Measurements from ENCODE around the gene MAPKBP1.

MAPKBP1 gene

DNA sequence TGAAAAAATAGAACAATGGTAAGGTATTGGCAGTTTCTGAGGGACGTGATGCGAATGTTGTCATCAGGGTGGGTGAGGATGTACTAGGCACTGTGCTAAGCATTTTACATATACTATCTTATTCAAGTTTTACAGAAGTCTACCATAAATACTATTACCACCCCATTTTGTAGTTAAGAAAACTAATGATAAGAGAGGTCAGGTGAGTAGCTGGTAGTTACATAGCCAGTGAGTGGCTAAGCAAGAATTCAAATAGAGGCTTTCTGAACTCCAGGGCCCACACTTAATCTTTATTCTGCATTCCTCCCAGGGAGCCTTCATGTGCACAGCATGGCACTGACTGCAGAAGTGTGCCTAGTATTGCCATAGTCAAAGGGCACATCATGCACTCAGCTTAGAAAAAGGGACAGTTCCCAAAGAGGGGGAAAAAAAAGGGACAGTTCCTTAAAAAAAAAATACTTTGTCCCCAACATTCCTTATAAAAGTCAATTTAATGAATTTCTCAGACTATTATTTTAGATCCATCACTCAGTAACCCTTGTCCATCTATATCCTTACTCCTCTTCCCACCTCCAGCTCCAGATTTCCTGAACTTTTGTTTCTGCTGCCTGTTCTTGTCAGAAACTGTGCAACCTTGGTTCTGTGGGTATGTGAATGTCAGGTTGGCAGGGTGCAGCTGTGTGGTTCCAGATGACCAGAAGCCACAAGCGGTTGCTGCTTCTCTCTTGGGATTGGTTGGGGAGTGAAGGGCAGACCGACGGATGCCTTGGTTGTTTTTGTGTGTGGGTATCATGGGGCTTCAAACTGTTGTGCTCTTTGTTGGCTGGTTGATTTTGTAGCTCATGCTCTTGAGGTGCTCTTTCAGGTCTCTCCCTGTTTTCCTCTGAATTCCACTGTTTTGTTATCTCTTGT lies 8.3 kb downstream of the MAPKBP1 start:
- no peak for DNase-seq

DNA sequence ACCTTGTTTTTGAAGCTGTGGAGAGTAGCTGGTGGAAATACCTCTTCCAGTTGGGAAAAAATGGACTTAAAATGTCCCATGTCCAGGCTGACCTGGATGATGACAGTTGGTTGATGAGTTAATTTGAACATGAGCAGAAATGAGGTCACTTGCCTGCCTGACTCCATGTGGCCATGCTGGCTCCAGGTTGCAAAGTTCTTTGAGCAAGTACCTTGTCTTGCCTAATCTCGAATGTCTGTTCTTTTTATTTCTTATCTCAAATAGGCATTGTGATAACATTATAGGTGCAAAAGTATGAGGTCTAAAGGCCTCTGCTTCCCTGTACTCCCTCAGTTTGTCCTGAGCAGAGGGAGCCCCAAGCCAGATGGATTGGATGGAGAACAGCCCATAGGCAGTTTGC lies 9.0 kb downstream of the MAPKBP1 start:
- DNase-seq: no peak

DNA sequence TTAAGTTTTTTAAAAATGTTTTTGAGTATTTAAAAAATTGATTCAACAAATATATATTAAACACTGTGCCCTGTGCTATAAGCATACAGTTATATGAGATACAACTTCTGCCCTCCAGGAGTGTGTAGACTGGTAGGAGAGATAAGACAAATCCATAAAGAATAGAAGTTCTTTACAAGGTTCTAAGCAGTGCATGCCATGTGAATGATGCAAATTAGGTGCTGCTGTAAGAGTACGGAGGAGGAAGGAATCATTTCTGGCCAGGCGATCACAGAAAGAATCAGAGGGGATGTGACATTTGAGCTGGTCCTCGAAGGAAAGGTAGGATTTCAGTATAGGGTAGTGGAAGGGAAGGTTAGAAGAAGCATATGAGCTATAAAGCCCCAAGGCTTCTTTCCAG lies 14.0 kb downstream of the MAPKBP1 start:
- no peak for DNase-seq

GRCh38 chr15:41789236-41789635 lies 15.0 kb downstream of the MAPKBP1 start:
- DNase-seq: no peak

DNA sequence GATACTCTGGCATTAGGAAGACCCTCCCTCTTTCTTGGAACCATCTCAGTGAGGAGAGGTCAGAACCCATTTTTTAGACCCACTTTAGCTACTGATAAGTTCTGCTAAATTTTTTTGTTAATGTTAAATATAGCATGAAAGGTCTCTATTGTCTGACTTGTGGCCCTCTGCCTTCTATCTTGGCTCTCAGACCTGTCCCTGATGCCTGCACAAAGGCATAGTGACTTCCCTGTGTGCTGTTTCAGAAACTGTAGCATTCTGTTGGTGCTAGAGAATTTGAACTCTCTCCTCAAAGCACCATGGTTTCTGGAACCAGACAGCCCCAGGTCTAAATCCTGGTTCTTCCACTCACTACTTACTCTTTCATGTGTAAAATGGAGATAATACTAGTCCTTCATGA lies 15.4 kb downstream of the MAPKBP1 start:
- no peak for DNase-seq

DNA sequence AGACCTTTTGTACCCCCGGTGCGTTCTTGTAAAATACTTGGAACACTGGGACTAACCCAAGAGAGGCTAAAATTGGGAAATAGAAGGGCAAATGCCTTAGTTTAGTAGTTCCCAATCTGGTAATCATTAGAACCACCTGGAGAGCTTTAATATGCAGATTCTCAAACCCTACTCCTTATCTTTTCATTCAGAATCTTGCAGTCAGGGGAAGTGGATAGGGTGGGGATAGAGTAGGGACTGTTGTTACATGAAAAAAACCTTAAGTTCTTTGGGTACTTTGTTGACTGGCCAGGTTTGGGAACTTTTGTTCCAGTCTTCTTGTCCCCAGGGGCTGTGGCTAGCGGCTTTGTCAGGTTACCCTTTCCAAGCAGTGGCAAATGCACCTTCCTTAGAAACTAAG lies 15.9 kb downstream of the MAPKBP1 start:
- DNase-seq: no peak

- DNase-seq: no peak
These were observed 16.7 kb downstream of the MAPKBP1 start for GRCh38 chr15:41790756-41791546.

DNA sequence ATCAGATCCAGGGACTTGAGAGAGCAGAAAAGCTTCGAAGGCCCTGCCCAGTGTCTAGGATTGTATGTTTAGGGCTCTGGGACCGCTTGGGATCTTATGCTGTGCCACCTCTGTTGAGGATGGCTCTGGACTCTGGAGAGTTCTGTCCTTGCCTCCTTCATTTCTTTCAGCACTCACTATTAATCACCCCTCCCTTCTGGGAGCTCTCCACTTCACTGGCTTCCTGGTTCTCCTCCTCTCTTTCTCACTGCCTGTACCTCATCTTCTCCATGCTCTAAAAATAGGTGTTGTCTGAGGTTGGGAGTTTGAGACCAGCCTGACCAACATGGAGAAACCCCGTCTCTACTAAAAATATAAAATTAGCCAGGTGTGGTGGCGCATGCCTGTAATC lies 17.3 kb downstream of the MAPKBP1 start:
- no peak for DNase-seq

- no peak for DNase-seq
These were observed 17.8 kb downstream of the MAPKBP1 start for GRCh38 chr15:41792000-41792637.

DNA sequence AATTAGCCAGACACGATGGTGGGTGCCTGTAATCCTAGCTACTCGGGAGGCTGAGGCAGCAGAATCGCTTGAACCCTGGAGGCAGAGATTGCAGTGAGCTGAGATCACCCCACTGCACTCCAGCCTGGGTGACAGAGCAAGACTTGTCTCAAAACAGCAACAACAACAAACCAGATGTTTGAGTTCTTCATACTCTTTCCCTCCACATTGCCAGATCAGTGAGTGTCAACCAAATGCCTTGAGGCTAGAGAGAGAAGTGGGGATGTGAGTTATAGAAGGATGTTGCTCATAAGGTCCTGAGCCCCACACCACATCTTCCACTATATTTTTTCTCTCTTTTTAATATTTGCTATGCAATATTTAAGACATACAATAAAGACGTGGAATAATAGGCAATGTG lies 19.8 kb downstream of the MAPKBP1 start:
- no peak for DNase-seq

DNA sequence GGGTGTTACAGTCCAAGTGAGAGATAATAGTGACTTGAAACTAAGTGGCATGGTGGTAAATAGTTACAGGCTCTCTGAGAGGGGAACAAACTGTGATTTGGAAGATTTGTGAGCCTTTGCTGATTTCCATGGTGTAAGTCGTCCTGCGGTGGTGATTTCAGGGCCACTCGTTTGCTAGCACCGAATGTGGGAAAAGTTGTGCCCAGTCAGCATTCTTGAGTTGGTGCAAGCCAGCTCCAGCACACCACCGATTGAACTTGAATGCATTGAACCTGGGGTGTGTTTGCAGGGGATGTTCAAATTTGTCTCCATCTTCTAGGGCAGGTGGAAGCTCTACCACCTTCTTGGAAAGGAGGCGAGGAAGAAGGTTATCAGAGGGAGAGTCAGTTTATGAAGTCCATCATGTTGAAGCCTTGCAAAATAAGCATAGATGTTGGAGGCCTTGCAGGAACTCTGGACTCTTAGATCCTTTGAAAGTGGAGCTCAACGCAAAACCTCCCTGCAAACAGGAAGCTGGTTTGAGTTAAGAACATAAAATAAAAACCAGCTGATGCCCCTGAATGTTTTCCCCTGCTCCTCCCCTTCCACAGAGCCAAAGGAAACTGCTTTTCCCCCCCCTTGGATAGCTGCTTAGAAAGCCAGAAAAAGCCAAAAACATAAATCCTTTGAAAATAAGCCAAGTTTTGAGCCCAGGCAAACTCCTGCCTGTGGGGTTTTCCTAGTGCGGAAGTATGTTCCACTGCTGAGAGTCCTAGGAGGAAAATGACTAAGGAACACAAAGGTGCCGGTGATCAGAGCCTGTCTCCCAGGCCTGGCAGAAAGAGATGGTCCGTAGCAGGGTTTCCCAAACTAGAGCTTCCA lies 21.9 kb downstream of the MAPKBP1 start:
- DNase-seq: no peak

GRCh38 chr15:41797201-41797944 lies 23.1 kb downstream of the MAPKBP1 start:
- DNase-seq: no peak

DNA sequence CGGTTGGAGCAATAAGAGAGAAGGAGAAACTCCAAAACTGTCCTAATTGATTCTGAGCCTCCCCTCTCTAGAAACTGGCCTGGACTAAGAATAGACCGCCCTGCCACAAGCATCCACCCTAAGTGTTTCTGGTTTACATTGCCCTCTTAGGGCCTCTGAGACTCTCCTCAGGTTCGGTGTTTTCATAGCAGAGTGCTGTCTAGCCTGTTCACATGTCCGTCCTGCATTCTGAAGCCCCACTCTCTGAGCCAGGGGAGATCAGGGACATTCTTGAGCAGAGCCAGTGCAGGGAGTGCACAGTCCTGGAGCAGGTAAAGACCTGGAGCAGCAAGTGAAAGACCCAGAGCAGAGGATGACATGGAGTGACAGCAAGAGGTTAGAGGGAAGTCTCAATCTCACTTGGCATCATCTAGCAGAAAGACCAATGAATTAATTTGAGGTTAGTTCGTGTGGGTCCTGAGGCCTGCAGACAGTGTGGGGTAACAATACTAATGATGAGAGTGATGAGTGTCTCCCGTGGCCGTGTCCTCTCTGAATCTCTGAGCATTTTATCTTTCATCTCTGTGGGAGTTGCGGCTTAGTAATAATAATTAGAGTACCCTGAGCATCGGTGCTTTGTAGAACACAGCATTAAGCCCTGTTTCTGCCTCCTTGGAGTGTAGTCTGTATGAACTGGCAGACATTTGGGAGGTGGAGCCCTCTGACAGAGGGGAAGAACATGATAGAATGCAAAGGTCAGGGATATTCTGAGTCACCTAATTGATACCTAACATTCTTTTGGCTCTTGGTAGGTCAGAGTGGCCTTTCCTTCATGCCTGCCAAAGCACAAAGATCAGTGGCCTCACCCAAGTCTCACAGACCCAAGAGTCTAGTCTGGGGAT lies 24.6 kb downstream of the MAPKBP1 start:
- no peak for DNase-seq

- no peak for DNase-seq
These were observed 25.2 kb downstream of the MAPKBP1 start for GRCh38 chr15:41799488-41799805.

- DNase-seq: no peak
These were observed 26.9 kb downstream of the MAPKBP1 start for GRCh38 chr15:41801185-41801584.

GRCh38 chr15:41801850-41802455 lies 27.7 kb downstream of the MAPKBP1 start:
- no peak for DNase-seq

GRCh38 chr15:41804361-41804760 lies 30.1 kb downstream of the MAPKBP1 start:
- no peak for DNase-seq

GRCh38 chr15:41804916-41805666 lies 30.8 kb downstream of the MAPKBP1 start:
- DNase-seq: no peak

DNA sequence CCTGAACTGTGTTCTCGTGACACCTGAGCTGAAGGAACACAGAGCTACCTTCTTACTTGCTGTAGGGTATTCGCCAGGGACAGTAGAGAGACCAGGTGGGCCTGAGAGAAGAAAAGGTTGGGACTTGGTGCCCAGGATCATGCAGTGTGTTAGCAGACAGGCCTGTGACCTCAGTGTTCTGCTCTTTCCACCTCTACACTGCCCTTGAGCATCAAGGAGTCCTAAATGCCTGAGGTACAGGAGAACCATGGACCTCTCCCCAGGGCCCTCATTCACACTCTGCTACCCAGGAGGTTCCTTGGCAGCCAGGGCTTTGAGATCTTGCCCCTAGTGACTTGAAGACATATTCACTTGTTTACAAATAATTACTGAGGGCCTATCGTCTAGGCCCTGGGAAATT lies 31.4 kb downstream of the MAPKBP1 start:
- no peak for DNase-seq
